ENCODE measurements around the gene KLF15. TPM values are rescaled to one million over a fixed set of nuclear protein-coding genes. Genes with fewer than 3 reads are reported as not detected.

KLF15 gene
- total and polyA plus RNA-seq, 2 donors (not counting 1 experiment from before 2014, with no cell fraction given): 0.10 to 2.2 TPM

GRCh38 chr3:126308394-126309125 lies 48.6 kb downstream of the KLF15 start:
- peaks cover 8% of the 10 kb centered on the region for H3K27me3 Mint-ChIP-seq

More at GRCh38 chr3:126308394-126309125, 48.6 kb downstream of the KLF15 start:
- intact Hi-C loops (cut with micrococcal nuclease): no loop called here
- TF ChIP-seq CTCF (IDR thresholded peaks at IDR 0.05): no peak
- no peak for TF ChIP-seq EZH2 (IDR thresholded peaks at IDR 0.05; ENCODE audit: borderline replicate concordance, insufficient read depth, low read depth, low read length, poor library complexity, severe bottlenecking)
- Histone ChIP-seq H3K79me2 (ENCODE audit: control insufficient read depth, insufficient read depth, low read length) (no peaks in the 10 kb centered on the region), H3K4me1 (ENCODE audit: control insufficient read depth in 2 of 2, insufficient read depth in 2 of 2, low read length in 2 of 2) (no peaks in the 10 kb centered on the region), H4K20me1 (ENCODE audit: control insufficient read depth, insufficient read depth, low read length, poor library complexity, severe bottlenecking) (no peaks in the 10 kb centered on the region), H2AFZ (ENCODE audit: insufficient read depth, low read depth, low read length, poor library complexity, severe bottlenecking) (no peak overlapping the region), H3K9me3 (ENCODE audit: control extremely low read depth in 1 of 3, control insufficient read depth in 2 of 3, insufficient read depth in 1 of 3, low read length in 2 of 3) (peaks cover 0 to 7% (median 4%) of the 10 kb centered on the region in 3 donors), H3K27ac (ENCODE audit: low read length in 2 of 2) (no peak overlapping the region), H3K4me2 (replicated peaks; ENCODE audit: low read depth, low read length, poor library complexity, severe bottlenecking) (no peak overlapping the region), H3K4me3 (ENCODE audit: control extremely low read depth in 1 of 5, extremely low read depth in 1 of 5, insufficient read depth in 1 of 5, low read depth in 2 of 5, low read length in 4 of 5) (no peak overlapping the region), H3K27me3 (replicated peaks in 1 of 4; ENCODE audit: control extremely low read depth in 1 of 4, control insufficient read depth in 3 of 4, insufficient read depth in 4 of 4, low read length in 3 of 4) (peaks cover 0 to 4% (median 0%) of the 10 kb centered on the region in 4 experiments), H3K9ac (ENCODE audit: low read length) (no peak overlapping the region), H3K36me3 (replicated peaks in 1 of 2; ENCODE audit: control extremely low read depth in 1 of 2, control insufficient read depth in 1 of 2, extremely low read depth in 1 of 2, insufficient read depth in 2 of 2, low read length in 1 of 2) (no peaks in the 10 kb centered on the region)
- ChIA-PET POLR2A (no interaction called here), CTCF (interaction anchor here (0.6 kb wide), 1 partner anchor 15 kb away, joined by 3 read pairs; no protein-coding TSS in a partner anchor)
- peaks cover 5% of the 10 kb centered on the region for H3K9me3 Mint-ChIP-seq (ENCODE audit: insufficient read depth)
- no peak overlapping the region for H3K27ac Mint-ChIP-seq
- WGBS (ENCODE audit: insufficient coverage): 97% methylated on average over 24 of the region's 24 CpGs
- ATAC-seq (ENCODE audit: low read depth) (no peak), DNase-seq (no peak)
- H3K4me3 Mint-ChIP-seq: no peak overlapping the region
- no peaks in the 10 kb centered on the region for H3K4me1 Mint-ChIP-seq

All from B cell (primary cell).